IPS-NIHi7 (cell line): ENCODE data around the gene RNF41.
A peak's percentile ranks its signal among the peaks of the same experiment; 100 is the strongest.
"Not testable (repeated sequence)": the region's sequence is repeated elsewhere in the genome, so short reads cannot be mapped to it uniquely, and the experiment has no call there.

Experiments used
- DNase-seq: peaks from one replicate; pipeline ENCODE4 v3.0.0; 2012; ENCODE audit warnings: mixed read lengths; ENCODE audit errors: extremely low spot score

Gene RNF41

GRCh38 chr12:56208006-56208405, 13.7 kb downstream of the RNF41 start:
- DNase-seq: no peak

GRCh38 chr12:56206452-56207166, 15.1 kb downstream of the RNF41 start:
- DNase-seq: peak; percentile 84

GRCh38 chr12:56205445-56205844, 16.3 kb downstream of the RNF41 start:
- no peak for DNase-seq

- no peak for DNase-seq
These were observed 17.4 kb downstream of the RNF41 start for GRCh38 chr12:56204275-56204674.

- no peak for DNase-seq
These were observed 18.9 kb downstream of the RNF41 start for GRCh38 chr12:56202838-56203237.

- DNase-seq: no peak
These were observed 19.4 kb downstream of the RNF41 start for GRCh38 chr12:56202366-56202765.

GRCh38 chr12:56198836-56199235, 22.9 kb downstream of the RNF41 start:
- no peak for DNase-seq

GRCh38 chr12:56197921-56198635, 23.6 kb downstream of the RNF41 start:
- DNase-seq: no peak

- not testable (repeated sequence) for DNase-seq
These were observed 24.7 kb downstream of the RNF41 start for GRCh38 chr12:56196818-56197550.

GRCh38 chr12:56193025-56193578, 28.6 kb downstream of the RNF41 start:
- DNase-seq: peak; percentile 63

- DNase-seq: no peak
These were observed 29.1 kb downstream of the RNF41 start for GRCh38 chr12:56192582-56192981.

- DNase-seq: no peak
These were observed 31.0 kb downstream of the RNF41 start for GRCh38 chr12:56190695-56191155.

GRCh38 chr12:56189918-56190694, 31.6 kb downstream of the RNF41 start:
- DNase-seq: peak; percentile 77

GRCh38 chr12:56189099-56189917, 32.4 kb downstream of the RNF41 start, which contains the start of gene SMARCC2:
Gene SMARCC2 (minus strand): TSS chr12:56189483. CDS start chr12:56189461, 22 bp downstream.
- peak; percentile 90 for DNase-seq

GRCh38 chr12:56188778-56189098, 33.0 kb downstream of the RNF41 start:
- peak; percentile 29 for DNase-seq

GRCh38 chr12:56188131-56188777, 33.5 kb downstream of the RNF41 start:
- DNase-seq: peak; percentile 18

- DNase-seq: no peak
These were observed 34.8 kb downstream of the RNF41 start for GRCh38 chr12:56186957-56187356.

- DNase-seq: no peak
These were observed 43.4 kb downstream of the RNF41 start for GRCh38 chr12:56178347-56178746.

- no peak for DNase-seq
These were observed 48.9 kb downstream of the RNF41 start for GRCh38 chr12:56172839-56173238.

GRCh38 chr12:56169229-56169759, 52.4 kb downstream of the RNF41 start:
- no peak for DNase-seq
